Erythroblast (primary cell): ENCODE results near the gene ADORA2A.

Experiments used
- GATA1 ChIP-seq: IDR thresholded peaks from 2 replicates; pipeline ENCODE4 v1.6.1; 2011; ENCODE audit warnings: low read depth, mild to moderate bottlenecking, control low read depth, low read length, moderate library complexity
- POLR2A ChIP-seq: IDR thresholded peaks from 2 replicates; pipeline ENCODE4 v1.6.1; 2011; ENCODE audit warnings: mild to moderate bottlenecking, low read length

- TF ChIP-seq POLR2A = no peak
- TF ChIP-seq GATA1 = no peak
These were observed 33.6 kb upstream of the ADORA2A start for GRCh38 chr22:24393848-24394247.
